Erythroblast (primary cell): ENCODE data around the gene CDKAL1.

Experiments
- GATA1 ChIP-seq: IDR thresholded peaks from 2 replicates; pipeline ENCODE4 v1.6.1; 2011; ENCODE audit warnings: low read depth, mild to moderate bottlenecking, control low read depth, low read length, moderate library complexity
- POLR2A ChIP-seq: IDR thresholded peaks from 2 replicates; pipeline ENCODE4 v1.6.1; 2011; ENCODE audit warnings: mild to moderate bottlenecking, low read length

- TF ChIP-seq POLR2A (no peak), GATA1 (no peak)
Observed at GRCh38 chr6:20599302-20600051, 65.2 kb downstream of the CDKAL1 start.
